Peyer's patch (tissue), 4 donors: ENCODE measurements around the gene RANBP2.

Experiments used
- POLR2A ChIP-seq, 2 donors: fragments of 450-650 bp; IDR thresholded peaks; one replicate each; pipeline ENCODE4 v1.5.1; 2017; ENCODE audit warnings: antibody characterized with exemption in 2 of 2, mild to moderate bottlenecking in 2 of 2, moderate library complexity in 2 of 2
- TF ChIP-seq, protein P1 (sequence below), 6 experiments: fragments of 450-650 bp in 4 of 6; fragments of 200-600 bp in 2 of 6; sonication (generic) in 1 of 6; IDR thresholded peaks; one replicate each; pipeline ENCODE4 v1.5.1; 2017 to 2019; ENCODE audit warnings: antibody characterized with exemption in 6 of 6, mild to moderate bottlenecking in 3 of 6, moderate library complexity in 1 of 6

DNA sequence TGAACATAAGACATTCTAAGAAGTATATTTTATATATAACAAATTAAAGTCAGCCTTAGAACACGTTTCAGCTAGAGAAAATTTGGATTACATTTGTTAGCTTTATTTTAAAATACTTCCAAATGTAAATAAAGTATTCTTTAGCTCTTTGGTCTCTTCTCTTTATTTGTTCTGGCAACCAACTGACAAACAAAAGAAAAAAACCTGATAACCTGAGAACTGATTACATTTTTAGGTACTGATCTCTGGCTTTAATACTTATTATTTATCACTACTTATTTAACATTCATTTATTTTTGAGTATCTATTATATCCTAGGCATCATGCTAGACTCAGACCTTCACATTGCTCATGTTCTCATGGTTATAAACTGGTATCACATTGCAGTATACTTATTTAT, 85.8 kb downstream of the RANBP2 start:
- TF ChIP-seq, protein P1, sequence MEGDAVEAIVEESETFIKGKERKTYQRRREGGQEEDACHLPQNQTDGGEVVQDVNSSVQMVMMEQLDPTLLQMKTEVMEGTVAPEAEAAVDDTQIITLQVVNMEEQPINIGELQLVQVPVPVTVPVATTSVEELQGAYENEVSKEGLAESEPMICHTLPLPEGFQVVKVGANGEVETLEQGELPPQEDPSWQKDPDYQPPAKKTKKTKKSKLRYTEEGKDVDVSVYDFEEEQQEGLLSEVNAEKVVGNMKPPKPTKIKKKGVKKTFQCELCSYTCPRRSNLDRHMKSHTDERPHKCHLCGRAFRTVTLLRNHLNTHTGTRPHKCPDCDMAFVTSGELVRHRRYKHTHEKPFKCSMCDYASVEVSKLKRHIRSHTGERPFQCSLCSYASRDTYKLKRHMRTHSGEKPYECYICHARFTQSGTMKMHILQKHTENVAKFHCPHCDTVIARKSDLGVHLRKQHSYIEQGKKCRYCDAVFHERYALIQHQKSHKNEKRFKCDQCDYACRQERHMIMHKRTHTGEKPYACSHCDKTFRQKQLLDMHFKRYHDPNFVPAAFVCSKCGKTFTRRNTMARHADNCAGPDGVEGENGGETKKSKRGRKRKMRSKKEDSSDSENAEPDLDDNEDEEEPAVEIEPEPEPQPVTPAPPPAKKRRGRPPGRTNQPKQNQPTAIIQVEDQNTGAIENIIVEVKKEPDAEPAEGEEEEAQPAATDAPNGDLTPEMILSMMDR (IDR thresholded peaks at IDR 0.05): no peak
- no peak for TF ChIP-seq POLR2A (IDR thresholded peaks at IDR 0.05)
